Measurements from ENCODE around the gene JADE3.

Gene JADE3

GRCh38 chrX:47047989-47048388 lies 135.8 kb downstream of the JADE3 start:
- DNase-seq, result no peak

GRCh38 chrX:47059142-47059874 lies 147.1 kb downstream of the JADE3 start:
- no peak for DNase-seq

DNA sequence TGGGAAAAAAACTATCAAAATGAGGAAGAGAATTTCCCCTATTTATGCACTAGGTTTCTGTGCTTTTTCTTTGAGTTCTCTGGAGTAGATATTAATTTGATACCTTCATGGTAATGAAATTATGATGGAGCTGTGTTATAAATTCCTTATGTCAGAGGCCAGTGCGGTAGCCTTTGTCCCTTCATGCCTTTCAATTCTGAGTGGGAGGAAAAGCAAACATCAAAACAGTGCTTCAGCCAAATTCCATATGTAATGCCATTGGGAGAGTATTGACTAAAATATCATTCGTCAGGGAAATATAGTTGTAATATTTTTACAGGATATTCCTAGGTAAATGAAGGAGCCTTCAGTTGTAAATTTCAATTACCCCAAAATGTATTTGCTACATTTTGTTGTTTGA lies 148.5 kb downstream of the JADE3 start:
- DNase-seq, result no peak

DNA sequence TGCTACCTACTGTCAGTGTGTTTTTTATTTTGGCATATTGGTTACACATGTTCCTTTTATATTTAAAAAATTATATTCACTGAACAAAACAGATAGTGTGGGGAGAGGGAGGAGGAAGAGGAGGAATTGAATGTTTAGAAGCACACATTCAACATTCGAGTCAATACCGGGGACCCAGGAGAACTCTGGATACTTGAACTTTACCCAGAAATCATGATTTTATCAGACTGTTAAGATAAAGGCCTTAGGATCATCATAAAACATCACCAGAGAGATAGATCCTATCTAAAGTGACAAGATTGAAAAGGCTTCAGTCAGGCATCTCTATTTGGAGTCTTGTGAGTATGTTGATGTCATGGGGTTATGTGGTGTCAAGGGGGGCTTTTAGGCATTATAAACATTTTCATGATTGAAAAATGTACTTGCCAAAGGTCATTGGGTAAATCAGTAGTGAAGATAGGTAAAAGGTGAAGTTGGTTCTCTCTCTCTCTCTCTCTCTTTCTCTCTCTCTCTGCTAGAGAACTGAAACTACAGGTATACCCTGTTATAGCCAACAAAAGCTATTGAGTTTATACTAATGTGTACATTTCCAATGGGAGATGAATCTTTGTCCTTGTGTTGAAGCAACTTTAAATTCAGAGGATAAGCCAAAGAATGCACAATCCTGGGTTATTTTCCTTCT lies 149.2 kb downstream of the JADE3 start:
- no peak for DNase-seq

GRCh38 chrX:47063179-47063578 lies 151.0 kb downstream of the JADE3 start:
- no peak for DNase-seq

GRCh38 chrX:47068214-47068613 lies 156.0 kb downstream of the JADE3 start:
- no peak for DNase-seq

DNA sequence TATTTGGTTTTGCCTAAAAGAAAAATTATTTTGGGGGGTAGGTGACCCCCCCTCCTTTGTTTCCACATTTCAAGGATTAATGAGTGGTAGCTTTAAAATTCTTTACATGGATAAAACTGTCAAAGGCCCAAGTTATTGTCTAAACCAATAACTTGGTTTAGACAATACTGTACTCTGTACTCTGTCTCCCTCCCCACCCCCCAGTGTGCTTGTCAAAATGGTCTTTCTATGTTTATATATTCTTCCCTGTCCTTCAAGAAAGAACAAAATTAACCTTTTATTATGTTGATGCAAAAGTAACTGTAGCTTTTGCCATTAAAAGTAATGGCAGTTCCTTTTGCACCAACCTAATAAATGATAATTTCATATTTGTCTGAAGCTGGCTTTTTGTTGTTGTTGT lies 156.5 kb downstream of the JADE3 start:
- no peak for DNase-seq

GRCh38 chrX:47078129-47079043 lies 166.2 kb downstream of the JADE3 start, which contains the start of gene RGN:
RGN (plus strand) TSS chrX:47078443; CDS start chrX:47081145, 2,702 bp downstream.
- no peak for DNase-seq

GRCh38 chrX:47080215-47080914 lies 168.1 kb downstream of the JADE3 start:
- no peak for DNase-seq

DNA sequence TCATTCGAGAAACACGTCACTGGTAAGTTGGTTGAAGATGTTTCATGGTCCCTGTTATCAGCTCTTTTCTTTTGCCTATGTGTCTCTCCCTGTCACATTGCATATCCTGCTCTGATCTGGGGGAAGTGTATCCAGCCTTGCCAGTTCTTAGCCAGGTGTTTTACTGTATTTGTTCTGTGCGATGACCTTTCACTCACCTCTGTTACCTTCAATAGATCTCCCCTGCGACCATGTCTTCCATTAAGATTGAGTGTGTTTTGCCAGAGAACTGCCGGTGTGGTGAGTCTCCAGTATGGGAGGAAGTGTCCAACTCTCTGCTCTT lies 168.7 kb downstream of the JADE3 start:
- DNase-seq, result no peak

GRCh38 chrX:47091149-47091775 lies 179.0 kb downstream of the JADE3 start:
- no peak for DNase-seq

DNA sequence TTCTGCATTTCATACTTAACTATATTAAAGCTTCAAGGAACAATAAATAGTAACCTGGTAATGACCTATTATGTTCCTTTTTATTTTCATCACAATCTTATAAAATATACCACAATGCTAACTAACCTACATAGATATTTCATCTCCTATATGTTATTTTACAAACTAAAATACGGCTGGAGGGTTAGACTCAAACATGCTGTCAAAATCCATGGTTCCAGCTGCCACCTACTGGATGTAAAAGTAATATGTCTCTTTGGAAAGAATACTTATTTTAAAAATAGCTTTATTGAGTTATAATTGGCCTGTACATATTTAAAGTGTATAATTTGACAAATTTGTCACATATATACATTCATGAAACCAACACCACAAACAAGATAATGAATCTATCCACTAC lies 181.0 kb downstream of the JADE3 start:
- peak; percentile 2 to 11 for DNase-seq

GRCh38 chrX:47093860-47094259 lies 181.6 kb downstream of the JADE3 start:
- no peak for DNase-seq

DNA sequence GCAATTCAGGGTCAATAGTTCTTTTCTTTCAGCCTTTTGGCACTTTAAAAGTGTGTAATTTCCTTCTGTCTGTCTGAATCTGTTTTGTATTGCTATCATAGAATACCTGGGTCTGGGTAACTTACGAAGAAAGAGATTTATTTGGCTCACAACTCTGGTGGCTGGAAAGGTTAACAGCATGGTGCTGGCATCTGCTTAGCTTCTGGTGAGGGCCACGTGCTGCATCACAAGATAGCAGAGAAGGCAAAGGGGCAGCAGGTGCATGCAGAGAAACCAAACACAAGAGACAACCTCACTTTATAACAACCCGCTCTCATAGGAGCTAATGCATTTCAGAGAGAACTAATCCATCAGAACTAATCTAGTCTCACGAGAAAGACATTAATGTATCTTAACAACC lies 184.8 kb downstream of the JADE3 start:
- DNase-seq, result no peak

- no peak for DNase-seq
Observed at GRCh38 chrX:47098338-47099094, 186.3 kb downstream of the JADE3 start.

DNA sequence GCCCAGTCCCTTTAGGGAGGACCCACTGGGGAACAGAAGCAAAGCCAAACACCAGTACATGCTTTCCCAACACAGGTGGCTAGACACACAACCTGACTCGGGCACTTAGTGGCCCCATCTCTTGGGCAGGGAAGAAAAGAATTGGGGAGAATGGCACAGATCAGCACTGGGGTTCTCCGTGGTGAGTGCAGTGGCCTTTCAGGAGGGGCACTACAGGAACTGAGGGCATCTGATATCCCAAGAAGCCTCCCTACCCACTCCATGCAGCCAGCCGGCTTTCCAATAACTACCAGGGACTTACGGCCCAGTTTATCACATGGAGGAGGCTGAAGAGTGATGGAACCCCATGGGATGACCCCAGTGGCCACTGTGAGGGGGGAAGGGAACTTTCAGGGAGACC lies 189.0 kb downstream of the JADE3 start:
- DNase-seq, result no peak
